NCI-H128 (cell line): Measurements from ENCODE around the gene NR2C2.
A peak's percentile ranks its signal among the peaks of the same experiment; 100 is the strongest.
"Not testable (repeated sequence)": the region's sequence is repeated elsewhere in the genome, so short reads cannot be mapped to it uniquely, and the experiment has no call there.

Experiments used
- DNase-seq: peaks from one replicate; lab custom pipeline; 2025; ENCODE audit not compliant: unreplicated experiment; lab: John Stamatoyannopoulos, UW

Gene NR2C2

DNA sequence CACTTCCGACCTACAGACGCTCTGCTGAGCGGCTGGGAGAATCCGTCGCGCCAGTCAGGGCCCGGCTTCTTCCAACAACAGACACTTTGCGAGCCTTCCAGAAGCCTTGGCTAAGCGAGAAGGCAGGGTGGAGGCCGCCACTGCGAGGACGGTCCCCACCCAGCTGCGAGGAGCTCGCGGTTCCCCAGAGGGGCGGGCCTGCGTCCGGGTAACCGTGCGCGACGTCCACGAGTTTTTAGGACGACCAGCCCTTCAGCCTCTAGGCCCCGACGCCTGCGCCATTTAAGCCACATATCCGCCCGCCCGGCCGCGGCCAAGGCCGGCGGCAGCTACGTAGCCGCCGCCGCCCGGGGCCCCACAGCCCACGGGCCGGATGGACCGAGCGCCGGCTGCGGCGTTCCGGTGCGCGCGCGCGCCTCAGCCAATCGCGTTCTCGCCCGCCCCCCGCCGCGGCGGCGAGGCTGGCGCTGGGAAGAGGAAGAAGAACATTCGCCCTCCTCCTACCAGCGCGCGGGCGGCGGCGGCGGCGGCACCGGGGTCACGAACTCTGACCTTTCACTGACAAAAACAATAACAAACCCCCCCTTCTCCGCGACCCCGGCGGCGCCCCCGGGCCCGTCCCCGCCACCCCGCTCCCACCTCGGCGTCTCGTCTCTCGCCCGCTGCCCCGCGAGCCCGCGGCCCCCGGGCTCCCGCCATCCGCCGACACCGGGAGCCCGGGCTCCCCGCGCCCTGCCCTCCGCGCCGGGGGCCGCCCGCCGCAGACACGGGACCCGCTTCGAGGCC is at the start of gene NR2C2:
Gene NR2C2, plus strand, starts transcription at position 484 of the 786 bp plus-strand sequence. CDS start 56,332 bp downstream, outside the sequence.
- DNase-seq: peak; percentile 11

DNA sequence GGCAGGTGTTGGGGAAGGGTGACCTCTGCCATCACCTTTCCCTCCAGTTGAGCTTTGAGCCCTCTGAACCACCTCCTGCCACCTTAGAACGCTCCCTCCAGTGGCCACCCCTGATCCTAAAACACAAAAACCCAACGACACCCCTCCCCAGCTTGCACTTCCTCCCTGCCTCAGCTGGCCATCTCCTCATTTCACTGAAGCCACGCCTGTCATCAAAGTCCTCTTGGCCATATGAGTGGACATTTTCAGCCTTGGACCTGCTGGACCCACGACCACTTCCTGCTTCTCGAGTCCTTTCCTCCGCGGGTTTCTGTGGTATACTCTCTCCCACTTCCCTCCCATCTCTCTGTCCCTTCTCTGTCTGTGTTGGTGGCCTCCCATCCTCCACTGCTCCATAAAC is 48.5 kb upstream of the NR2C2 start:
- DNase-seq: no peak

DNA sequence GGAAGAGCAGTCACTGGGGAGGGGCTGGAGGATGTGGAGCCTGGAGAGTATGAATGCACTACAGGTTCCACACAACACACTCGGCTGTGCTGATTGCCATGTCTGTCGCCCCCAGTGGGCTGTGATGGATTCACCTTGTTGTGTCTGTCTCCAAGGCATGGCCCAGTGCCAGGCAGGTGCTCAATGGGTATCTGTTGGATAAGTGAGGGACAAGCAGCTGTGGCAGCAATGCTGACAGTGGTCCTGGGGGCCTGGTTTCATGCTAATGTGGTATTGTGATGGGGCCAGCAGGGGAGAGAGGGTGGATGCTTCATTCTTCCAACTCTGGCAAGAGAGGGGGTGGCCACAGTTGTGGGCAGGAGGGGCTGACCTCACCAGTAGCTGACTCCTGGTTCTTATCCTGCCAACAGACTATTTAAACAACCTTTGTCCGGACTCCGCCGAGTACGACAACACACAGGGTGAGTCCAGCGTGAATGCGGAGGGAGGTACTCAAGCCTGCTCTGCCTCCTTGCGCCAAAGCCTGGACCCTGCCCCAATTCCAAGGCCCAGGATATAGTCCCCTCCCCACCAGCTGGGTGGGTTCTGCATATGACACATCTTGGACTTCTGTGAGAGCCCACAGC is 47.3 kb upstream of the NR2C2 start:
- DNase-seq: no peak

DNA sequence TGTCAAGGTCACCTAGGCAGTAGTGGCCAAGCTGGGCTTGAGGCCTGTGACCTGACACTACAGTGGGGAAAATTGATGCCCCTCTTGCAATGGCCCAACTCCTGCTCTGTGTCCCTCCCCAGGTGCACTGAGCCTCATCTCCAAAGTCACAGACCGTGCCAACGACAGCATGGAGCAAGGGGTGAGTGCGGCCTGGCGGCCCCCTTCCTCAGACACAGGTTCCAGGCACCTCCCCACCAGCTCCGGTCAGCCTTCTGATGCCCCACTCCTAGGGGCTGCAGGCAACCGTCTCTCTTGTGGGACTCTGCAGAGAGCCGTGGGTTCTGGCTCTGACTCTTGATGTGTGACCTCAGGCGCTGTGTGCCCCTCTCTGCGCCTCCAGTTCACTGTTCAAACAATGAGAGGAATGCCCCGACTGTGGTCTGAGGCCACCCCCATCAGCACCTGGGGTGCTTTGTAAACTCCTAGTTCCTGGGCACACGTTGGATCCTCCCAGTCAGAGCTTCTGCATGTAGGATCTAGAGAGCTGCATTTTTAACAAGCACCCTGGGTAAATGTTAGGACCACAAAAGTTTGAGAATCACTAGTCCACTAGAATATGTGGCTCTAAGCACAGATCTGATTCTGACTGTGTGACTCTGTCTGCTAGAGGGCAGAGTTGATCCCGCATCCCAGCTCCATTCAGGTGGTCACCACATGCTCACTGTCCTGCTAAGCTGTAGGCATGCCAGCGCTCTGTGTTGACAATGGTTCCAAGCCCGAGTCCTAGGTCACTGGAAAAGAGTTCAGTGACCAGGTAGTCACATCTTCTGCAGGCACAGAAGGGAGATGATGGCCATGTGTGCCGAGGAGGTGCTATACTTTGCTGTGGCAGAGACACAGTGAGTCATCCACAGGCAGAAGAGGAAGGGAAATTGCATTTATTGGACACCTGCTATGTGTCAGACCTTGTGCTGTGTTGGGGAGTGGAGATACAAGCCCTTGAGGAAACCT is 46.2 kb upstream of the NR2C2 start:
- DNase-seq: no peak

DNA sequence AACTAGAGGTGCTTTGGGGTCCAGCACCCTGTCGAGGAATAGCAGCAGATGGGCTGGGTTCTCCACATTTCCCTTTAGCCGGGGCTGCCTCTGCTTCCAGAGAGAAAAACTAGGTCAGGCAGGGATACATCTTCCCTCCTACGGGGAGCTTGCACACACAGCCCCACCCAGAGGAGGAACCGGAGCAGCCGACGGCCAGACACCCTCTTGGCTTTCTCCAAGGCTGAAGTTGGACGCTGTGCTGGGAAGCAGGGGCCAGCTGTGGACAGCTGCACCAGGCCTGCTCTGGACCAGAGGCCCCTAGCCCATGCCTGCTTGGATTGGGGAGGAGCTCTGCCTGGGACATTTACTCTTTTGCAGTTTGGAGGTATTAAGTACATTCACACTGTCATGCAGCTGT is 44.7 kb upstream of the NR2C2 start:
- no peak for DNase-seq

DNA sequence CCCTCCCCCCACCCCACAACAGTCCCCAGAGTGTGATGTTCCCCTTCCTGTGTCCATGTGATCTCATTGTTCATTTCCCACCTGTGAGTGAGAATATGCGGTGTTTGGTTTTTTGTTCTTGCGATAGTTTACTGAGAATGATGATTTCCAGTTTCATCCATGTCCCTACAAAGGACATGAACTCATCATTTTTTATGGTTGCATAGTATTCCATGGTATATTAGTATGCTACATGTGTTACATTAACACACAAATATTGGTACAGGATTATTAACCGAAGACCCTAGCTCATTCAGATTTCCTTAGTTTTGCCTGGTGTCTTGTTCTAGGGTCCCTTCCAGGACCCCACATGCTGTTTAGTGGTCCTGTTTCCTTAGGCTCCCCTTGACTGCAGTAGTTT is 43.9 kb upstream of the NR2C2 start:
- DNase-seq: not testable (repeated sequence)

DNA sequence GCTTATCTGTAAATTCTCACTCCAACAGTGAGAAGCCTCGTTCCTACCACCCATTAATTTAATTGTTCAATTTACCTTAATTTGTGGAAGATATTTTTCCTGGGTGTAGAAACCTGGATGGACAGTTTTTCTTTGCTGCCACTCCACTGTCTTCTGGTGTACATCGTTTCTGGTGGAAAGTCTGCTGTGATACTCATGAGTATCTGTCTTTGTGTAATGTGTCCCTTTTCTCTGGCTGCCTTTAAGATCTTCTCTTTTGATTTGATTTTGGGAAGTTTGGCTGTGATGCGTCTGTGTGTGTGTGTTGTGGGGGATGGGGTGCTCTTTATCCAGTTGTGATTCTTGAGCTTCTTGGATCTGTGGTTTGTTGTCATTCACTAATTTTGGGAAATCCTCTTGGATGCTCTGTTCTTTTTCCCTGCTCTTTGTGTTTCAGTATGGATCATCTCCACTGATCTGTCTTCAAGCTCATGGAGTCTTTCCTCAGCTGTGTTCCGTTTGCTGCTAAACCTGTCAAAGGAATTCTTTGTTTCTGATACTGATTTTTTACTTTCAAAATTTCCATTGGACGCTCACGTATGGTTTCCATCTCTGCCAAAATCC is 42.2 kb upstream of the NR2C2 start:
- DNase-seq: no peak

DNA sequence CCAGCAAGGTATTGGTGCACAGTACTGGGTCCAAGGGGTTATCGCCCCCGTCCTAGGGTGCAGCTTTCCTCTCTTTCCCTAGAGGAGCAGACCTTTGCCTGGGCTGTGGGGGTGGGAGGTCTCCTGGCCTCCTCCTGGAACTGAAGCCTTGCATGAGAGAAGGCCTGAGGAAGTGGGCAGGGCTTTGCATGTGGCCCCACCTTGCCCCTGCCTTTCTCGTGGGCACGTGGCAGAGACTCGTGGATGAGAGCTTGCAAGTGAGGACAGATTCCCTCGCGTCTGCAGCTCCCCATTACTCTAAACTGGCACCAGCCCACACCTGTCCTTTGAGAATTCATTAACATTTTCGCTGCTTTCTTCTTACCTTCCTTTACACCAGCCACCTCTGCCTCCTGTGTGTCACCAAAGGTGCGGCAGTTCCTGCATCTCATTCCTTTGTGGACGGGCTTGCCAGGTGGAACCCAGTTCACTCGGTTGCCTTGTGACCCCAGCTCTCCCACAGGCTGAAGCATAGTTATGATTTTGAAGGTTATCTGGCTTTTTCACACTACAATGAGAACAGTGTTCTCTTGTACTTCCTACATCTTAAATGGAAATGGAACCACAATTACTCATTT is 40.9 kb upstream of the NR2C2 start:
- DNase-seq: no peak

DNA sequence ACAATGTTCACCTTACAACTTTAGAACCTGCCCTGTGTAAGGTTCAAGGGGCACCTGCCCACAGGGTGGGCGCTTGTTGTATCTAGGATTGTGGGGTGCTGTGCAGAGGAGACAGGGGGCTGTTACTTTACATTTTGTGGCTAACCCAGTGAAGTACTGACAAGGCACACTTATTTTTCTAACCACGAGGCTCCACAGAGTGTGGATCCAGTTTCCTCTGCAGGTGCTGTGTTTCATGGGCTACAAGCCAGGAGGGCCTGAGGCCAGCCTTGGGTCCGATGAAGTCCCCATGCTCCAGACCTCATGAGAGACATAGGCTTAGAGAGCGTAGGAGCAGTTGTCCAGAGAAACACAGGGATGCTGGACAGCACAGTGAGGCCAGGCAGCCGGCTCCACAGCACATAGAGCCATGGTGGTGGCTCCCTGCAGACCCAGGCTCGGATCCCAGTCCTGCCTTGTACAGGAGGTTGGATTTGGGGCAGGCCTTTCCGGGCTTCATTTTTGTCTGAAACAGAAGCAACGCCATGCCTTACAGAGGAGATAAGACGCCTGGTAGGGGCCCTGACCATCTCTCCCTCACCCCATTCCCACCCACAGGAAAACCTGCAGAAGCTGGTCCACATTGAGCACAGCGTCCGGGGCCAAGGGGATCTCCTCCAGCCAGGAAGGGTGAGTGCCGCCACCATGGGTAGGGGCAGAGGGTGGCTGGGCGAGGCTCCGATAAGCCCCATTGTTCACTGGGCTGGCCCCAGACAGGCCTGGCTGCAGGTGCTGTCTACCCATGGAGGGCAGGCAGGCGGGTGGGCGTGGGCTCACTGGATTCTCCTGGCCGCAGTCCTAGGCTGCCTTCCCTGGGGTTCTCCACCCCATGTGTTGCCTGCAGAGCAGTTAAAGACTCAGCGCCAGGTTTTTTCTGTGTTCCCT is 40.1 kb upstream of the NR2C2 start:
- DNase-seq: no peak

DNA sequence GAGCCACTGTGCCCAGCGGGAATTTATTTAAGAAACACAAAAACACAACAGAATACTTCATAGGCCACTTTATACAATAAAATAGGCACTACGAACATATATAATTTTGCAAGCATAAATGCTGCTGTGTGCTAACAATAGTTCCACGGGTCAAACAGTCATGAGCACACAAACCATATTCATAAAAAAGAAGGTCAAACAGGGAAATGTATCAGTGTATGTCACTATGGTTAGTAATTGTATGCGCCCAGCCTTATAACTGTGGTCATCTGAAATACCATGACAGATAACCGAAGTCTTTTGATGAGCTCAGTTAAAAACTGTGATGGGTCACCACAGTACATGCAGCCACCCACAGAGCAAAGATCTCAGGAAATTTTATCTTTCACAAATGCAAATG is 38.1 kb upstream of the NR2C2 start:
- no peak for DNase-seq

DNA sequence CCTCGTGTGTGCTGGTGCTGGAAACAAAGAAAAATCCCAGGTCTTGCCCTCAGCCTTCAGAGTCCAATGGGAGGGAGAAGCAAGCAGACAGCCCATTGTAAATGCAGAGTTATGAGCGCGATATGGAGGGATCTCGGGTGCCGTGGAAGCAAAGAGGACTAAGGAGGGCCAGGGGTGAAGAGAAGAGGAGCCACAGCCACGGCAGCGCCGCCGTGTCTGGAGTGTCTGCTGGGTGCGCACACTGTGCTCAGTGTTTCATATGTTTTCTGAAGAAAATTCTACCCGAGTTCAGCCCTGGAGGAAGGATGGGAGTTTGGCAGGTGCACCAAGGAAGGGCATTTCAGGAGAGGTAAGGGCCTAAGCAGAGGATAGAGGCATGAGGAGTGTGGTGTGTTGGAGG is 35.7 kb upstream of the NR2C2 start:
- DNase-seq: no peak

DNA sequence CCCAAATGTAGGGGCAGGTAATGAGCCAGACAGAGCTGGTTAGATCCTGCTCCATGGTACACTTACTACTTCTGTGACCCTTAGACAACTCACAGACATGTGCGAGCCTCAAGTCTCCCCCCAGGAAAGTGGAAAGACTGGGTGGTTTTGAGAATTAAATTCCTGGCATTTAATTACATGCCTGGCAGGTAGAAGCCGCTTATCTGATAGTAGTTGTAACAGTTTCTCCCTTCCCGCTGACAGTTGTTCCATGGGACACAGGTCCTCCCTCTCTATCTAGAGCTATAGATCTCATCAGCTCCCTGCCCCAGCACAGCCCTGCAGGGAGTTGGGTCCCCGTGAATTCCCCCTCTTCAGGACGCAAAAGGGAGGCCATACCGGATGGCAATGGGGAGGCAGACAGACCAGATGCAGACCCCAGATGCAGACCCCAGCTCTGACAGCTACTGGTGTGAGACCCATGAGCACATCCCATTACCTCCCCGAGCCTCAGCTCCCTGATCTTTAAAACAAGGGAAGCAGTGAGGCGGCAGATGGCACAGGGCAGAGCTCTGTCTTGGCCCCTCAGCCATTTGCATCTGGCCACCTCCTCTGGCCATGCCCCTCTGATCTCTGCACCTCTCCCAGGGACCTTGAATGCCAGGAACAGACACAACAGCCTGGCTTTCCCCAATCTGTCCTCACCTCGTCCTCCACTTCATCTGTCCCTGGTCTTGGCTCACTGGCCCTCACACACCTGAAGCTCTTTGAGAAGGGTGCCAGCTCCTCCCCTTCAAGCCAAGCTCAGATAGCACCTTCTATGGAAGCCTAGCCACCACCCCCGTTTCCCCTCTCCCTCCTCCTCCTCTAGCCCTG is 34.1 kb upstream of the NR2C2 start:
- no peak for DNase-seq

DNA sequence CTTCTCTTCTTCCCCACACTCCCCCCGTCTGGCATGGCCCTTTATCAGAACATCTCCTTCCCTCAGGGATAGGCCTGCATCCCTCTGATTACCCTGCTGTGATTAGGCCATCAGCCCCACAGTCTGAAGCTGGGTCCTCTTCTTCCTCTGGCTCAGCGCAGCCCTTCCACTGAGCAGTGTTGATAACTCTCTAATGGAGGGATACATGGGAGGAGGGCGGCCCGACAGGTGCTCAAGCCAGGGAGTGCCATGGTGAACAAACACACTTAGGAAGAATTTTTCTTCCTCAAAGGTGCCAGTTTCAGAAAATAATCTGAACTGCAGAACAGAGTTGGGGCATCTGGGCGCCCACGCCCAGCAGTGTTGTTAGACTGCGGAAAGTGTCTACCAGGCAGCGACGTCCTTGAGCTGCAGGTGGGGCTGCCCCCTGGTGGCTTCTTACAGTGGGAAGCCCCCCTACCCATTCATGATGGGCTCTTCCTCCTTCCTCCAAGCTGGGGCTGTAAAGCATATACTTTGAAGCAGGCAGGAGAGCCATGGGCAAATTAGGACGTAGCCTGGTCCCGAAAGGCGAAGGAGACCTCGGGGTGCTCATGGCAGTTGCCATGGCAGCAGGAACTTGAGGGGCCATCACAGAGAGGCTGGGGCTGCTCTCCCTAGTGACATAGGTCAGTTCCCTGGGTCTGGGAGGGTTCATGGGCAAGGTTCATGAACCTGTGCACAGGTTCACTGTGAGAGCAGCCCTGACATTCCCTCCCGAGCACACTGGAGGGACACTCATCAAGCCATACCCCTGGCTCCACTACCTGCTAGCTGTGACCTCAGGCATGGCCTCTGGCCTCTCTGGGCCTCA is 33.2 kb upstream of the NR2C2 start:
- no peak for DNase-seq

DNA sequence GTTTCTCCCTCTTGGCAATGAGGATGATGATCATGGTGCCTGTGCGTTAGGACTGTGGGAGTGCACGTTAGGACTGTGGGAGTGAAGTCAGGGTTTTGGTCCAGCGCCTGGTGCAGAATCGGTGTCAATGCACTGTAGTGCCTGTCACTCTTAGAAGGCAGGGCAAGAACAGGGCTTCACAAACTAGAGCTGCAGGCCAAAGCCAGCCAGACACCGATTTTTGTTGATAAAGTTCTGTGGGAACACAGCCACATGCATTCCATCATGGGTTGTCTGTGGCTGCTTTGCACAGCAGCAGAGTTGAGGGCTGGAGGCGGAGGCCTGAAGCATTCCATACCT is 32.6 kb upstream of the NR2C2 start:
- DNase-seq: no peak

DNA sequence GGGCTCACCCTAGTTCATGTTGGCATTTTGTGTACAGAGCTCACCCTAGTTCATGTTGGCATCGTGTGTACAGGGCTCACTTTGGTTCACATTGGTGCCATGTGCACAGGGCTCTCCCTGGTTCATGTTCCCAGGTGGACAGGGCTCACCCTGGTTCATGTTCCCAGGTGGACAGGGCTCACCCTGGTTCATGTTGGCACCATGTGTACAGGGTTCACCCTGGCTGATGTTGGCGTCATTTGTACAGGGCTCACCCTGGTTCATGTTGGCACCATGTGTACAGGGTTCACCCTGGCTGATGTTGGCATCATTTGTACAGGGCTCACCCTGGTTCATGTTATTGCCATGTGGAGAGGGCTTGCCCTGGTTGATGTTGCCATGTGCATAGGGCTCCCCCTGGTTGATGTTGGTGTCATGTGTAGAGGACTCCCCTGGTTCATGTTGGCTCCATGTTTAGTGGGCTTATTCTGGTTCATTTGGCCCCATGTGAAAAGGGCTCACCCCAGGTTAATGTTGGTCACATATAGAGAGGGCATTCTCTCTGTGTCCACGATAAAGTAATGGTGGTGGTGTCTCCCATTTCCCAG is 31.7 kb upstream of the NR2C2 start:
- DNase-seq: no peak

DNA sequence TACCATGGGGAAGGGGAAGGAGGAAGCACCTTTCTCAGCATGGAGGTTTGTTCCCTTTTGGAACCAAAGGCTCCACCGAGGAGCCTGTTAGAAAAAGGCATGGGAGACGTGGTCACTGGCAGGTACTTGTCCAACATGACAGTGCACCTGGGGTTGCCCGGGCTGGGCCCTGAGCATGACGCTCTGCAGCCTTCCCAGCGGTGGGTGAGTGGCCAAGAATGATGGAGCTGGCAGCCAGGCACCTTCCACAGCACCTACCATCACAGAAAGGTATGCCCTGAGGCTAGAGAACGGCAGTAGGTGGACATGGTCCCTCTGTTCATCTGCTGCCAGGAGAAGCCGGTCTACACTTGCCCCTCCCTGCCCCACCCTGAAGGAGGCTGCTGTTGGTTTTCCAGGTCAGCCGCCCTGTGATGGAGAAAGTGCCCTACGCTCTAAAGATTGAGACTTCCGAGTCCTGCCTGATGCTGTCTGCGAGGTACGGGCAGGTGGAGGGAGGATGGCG is 29.0 kb upstream of the NR2C2 start:
- DNase-seq: no peak

DNA sequence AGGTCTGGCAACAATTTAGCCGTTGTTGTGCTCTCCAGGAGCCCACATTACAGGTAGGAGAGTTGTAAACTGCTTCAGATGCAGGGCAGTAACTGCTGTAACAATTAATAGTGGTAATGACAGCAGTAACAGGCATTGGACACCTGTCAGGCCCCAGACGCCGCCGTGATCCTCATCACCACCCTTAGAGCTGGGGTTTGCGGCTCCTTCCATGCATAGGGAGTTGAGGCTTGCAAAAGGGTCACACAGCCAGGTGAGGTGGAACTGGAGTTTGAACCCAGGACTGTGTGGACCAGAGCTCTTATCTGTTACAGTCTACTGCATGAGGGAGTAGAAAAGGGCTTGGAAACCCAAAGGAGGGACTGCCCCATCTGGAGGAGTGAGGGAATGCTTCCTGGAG is 26.8 kb upstream of the NR2C2 start:
- no peak for DNase-seq
